Endometrium (tissue), 2 donors: ENCODE data around the gene WAPL.
"Not testable (repeated sequence)": the region's sequence is repeated elsewhere in the genome, so short reads cannot be mapped to it uniquely, and the experiment has no call there.

ENCODE experiments used
- FAIRE-seq: peaks from 2 replicates; lab custom pipeline; 2012; peaks lifted over from hg19 to GRCh38; lab: Jason Lieb, UNC
- donor health status: control.
- donor health status: control.

Gene WAPL, protein sequence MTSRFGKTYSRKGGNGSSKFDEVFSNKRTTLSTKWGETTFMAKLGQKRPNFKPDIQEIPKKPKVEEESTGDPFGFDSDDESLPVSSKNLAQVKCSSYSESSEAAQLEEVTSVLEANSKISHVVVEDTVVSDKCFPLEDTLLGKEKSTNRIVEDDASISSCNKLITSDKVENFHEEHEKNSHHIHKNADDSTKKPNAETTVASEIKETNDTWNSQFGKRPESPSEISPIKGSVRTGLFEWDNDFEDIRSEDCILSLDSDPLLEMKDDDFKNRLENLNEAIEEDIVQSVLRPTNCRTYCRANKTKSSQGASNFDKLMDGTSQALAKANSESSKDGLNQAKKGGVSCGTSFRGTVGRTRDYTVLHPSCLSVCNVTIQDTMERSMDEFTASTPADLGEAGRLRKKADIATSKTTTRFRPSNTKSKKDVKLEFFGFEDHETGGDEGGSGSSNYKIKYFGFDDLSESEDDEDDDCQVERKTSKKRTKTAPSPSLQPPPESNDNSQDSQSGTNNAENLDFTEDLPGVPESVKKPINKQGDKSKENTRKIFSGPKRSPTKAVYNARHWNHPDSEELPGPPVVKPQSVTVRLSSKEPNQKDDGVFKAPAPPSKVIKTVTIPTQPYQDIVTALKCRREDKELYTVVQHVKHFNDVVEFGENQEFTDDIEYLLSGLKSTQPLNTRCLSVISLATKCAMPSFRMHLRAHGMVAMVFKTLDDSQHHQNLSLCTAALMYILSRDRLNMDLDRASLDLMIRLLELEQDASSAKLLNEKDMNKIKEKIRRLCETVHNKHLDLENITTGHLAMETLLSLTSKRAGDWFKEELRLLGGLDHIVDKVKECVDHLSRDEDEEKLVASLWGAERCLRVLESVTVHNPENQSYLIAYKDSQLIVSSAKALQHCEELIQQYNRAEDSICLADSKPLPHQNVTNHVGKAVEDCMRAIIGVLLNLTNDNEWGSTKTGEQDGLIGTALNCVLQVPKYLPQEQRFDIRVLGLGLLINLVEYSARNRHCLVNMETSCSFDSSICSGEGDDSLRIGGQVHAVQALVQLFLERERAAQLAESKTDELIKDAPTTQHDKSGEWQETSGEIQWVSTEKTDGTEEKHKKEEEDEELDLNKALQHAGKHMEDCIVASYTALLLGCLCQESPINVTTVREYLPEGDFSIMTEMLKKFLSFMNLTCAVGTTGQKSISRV (N-terminal part only)

DNA sequence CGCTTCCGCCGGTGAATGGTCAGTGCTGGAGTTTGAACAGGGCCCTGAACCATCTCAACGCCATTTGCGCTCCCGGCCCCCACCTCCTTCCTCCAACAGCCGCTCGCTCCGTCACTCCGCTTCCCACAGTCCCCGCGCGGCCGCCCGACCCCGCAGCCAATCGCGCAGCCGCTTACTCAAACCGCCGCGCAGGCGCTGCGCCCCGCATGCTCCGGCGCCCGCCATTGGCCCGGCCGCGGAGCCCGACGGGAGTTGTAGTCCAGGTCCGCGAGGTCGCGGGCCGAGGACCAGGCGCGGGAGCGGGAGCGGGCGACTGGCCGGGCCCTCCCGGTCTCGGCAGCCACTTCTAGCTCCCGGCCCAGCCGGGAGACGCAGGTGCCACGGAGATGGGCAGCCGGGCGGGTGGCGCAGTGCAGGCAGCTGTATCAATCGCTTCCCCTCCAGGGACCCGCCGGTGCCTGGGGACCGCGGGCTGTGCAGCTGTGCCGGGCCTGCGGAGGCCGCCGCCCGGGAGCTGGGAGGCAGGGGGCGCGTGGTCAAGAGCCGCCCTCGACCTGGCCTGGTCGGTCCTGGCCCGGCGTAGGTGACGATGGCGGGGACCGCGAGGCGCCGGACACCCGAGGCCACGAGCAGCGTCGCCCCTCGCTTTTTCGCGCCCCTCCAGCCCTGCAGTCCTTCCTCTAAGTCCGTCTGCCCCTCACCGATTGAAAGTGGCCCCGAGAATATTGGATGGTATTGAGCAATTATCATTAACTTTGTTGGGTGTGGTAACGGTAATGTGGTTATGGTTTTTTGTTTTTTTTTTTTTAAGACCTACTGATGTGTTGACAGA is at the start of gene WAPL:
WAPL (minus strand) TSS at position 115 of the 832 bp plus-strand sequence. CDS start 3,723 bp downstream, outside the sequence.
- FAIRE-seq: no peak

DNA sequence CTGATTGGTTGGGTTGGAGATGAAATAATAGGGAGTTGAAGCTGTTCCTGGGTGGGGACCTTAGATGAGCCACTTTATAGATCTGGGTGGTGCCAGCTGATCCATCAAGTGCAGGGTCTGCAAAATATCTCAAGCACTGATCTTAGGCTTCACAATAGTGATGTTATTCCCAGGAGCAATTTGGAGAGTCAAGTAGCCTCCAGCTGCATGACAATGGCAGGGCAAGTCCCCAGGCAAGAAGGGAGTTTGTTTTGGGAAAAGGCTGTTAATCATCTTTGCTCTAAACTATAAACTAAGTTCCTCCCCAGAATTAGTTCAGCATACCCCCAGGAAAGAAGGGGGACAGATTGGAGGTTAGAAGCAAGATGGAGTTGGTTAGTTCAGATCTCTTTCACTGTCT is 47.7 kb upstream of the WAPL start:
- no peak for FAIRE-seq

DNA sequence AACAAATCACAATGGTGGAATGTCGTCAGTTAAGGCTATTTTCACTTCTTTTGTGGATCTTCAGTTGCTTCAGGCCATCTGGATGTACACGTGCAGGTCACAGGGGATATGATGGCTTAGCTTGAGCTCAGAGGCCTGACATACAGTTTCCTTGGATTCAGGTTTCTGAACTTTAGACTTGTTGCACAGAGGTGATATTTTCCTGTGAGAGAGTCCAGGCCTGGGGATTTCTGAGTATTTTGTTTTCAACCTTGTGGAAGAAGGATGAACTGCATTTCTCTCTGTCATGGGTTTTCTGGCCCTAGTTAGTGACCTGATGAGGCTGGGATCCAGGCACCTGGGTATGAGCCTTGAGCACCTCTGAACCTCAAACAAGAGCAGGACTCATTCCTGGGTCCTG is 44.9 kb upstream of the WAPL start:
- not testable (repeated sequence) for FAIRE-seq

DNA sequence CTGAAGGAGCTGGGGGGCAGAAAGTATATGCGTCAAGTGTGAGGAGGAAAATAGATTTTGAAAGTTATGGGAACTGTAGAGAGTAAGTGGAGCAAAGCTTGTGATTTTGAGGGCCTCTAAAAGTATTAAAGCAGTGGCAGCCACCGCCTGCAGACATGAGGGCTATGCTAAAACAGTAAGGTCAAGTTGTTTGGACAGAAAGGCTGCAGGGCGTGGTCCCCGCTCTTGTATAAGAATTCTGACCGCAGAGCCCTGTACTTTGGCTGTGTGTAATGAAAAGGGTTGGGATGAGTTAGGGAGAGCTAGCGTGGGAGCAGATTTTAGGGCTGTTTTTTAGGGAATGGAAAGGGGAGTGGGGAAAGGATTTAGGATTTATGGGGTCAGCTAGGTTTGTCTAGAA is 41.7 kb upstream of the WAPL start:
- not testable (repeated sequence) for FAIRE-seq

DNA sequence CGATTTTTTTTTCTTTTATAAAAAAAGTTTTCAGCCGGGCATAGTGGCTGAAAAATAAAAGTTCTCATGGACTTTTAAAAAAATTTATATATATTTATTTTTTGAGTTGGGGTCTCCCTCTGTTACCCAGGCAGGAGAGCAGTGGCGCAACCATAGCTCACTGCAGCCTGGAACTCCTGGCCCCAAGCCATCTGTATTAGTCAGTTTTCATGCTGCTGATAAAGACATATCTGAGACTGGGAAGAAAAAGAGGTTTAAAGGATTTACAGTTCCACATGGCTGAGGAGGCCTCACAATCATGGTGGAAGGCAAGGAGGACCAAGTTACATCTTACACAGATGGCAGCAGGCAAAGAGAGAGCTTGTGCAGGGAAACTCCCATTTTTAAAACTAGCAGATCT is 37.1 kb upstream of the WAPL start:
- FAIRE-seq: not testable (repeated sequence)

DNA sequence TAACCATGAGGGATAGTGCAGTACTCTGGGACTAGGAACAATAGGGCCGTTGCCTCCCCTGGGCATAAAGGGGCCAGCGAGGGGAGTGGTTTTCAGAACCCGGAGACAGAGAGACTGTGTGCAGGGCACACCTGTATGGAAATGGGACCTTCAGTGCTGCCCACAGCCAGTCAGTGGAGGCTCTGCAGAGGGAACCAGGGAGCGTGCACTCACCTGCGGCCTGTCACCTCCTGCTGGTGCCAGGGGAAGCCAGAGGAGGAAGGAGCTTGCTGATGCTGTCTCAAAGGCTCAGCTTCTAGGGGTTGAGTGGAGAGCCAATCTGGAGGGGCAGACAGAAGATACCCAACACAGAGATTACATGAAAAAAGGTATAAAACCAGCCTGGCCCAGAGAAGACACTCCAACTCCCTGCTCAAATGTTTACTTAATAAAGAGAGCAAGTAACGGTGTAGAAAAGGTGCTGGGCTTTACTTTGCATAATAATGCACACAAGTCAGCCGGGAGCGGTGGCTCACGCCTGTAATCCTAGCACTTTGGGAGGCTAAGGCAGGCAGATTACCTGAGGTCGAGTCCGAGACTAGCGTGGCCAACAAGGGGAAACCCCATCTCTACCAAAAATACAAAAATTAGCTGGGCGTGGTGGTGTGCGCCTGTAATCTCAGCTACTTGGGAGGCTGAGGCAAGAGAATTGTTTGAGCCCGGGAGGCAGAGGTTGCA is 35.5 kb upstream of the WAPL start:
- no peak for FAIRE-seq

DNA sequence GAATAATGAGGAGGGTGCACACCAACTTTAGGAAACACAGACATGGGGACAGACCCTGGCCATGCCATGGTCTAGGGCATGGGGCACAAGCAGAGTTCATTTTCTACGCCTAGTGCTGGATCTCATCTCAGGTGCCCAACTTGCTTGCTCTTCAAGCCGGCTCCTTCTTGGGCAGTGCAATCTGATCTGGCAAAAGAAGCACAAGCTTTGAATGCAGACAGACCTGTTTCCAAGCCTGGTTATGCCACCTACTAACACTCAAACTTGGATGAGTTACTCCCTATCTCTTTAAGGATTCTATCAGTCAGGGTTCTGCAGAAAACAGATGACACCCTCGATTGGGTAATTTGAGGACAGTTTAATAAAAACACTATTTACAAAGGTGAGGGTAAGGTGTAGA is 34.9 kb upstream of the WAPL start:
- FAIRE-seq: no peak

DNA sequence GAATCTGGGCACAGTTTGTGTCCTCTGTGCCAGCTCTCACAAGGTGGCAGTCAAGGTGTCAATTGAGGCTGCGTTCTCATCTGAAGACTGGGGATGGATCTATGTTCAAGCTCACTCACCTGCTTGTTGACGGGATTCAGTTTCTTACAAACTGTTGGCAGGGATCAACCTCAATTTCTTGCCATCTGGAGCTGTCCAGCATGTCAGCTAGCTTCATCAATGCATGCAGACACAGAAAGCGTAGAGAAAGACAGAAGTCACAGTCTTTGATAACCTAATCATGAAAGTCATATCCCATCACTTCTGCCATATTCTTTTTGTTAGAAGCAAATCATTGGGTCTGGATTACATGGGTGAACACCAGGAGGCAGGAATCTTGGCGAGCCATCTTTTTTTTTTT is 32.0 kb upstream of the WAPL start:
- FAIRE-seq: no peak

DNA sequence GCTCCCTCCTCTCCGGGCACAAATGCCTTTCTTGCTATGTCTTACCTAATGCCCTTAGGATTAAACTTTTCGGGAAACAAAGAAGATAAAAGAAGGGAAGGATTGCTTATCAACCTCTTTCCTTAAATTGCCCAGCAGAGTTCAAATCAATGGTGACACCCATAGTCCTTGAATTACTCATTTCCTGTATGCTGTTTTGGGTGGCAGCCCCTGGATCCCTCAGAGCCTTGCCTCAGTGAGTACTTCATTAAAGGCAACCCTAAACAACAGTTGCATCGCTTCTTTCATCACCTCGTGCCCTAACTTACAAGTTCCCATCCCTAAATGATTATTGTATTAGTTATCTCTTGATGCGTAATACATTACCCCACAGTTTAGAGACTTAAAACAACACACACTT is 31.6 kb upstream of the WAPL start:
- FAIRE-seq: no peak

DNA sequence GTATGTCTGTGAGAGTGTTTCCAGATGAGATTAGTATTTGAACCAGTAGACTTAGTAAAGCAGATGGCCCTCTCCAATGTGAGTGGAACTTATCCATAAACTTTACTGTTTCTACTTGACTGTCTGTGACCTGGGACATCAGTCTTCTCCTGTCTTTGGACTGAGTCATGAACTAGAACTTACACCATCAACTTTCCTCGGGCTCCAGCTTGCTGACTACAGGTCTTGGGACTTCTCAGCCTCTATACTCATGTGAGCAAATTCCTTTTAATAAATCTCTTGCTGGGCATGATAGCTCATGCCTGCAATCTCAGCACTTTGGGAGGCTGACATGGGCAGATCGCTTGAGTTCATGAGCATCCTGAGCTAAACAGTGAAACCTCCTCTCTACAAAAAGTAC is 25.7 kb upstream of the WAPL start:
- no peak for FAIRE-seq

DNA sequence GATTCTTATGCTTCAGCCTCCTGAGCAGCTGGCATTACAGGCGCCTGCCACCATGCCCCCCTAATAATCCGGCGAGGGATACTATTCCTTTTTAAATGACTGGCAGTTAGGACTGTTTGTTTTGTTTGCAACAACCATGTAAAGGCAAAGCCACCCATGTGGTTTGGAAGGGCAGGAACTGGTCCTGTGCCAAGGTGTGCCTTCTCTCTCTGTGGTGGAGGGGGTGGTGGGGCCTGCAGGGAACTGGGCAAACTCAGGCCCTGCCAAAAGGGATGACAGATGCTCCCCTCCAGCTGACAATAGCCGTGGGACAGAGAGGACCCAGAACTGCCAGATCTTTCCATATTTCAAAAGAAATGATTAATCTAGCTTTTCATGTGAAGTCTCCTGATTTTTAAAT is 23.5 kb upstream of the WAPL start:
- FAIRE-seq: no peak

DNA sequence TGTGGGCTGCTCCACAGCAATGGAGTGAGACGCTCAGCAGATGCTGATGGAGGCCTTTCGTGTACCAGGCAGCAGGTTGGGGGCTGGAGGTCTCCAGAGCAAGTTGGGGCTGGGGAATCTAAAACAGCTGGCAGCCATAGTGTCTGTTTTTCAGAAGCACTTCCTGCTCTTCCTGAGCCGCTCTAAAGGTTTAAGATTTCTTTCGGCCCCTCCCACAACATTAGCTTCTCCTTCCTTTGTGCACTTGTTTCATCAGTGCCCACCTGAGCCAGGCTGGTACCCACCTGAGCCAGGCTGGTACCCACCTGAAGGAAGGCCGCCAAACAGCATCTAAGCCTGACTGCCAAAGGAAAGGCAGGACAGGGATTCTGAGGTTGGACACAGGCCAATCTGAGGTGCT is 18.4 kb upstream of the WAPL start:
- FAIRE-seq: no peak

DNA sequence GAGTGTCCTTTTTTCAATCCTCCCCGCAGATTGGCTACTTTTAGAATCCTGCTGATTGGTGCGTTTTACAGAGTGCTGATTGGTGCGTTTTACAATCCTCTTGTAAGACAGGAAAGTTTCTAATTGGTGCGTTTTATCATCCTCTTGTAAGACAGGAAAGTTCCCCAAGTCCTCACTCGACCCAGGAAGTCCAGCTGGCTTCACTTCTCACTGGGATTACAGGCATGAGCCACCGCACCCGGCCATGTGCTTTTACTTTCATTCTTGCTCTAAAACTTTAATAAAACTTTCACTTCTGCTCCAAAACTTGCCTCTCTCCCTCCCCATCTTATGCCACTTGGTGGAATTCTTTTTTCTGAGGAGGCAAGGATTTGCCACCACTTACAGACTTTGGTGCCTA is 17.0 kb upstream of the WAPL start:
- no peak for FAIRE-seq

DNA sequence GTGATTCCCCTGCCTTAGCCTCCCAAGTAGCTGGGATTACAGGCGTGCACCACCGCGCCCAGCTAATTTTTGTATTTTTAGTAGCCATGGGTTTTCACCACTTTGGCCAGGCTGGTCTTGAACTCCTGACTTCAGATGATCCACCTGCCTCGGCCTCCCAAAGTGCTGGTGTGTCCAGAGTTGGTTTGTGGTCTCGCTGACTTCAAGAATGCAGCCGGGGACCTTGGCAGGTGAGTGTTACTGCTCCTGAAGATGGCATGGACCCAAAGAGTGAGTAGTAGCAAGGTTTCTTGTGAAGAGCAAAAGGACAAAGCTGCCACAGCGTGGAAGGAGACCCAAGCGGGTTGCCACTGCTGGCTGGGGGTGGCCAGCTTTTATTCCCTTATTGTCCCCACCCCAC is 16.4 kb upstream of the WAPL start:
- FAIRE-seq: not testable (repeated sequence)

DNA sequence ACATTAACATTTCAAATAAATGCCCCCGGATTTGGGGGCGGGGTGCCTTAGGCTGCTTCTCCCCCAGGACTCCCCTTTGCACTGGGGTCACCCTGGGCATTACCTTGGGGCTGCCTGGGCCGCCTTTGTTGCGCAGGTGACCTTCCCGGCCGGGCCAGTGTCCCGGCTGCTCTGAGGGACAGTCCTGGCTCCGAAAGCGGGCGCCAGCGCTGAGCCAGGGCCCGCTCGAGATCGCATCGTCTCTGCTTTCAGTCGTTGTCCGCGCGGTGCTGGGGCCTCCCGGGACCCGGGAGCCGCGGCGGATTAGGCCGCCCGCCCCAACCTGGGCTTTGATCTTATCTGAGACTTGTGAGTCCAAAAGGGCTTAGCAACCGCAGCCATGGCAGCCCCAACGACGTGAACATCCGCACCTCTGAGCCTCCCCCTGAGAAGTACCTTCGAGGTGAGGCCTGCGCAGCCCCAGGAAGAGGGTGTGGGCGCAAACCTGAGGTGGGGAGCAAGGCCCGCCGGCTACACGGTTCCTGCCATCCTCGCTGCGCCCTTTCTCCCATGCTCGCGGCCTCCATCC is 14.8 kb upstream of the WAPL start:
- no peak for FAIRE-seq

DNA sequence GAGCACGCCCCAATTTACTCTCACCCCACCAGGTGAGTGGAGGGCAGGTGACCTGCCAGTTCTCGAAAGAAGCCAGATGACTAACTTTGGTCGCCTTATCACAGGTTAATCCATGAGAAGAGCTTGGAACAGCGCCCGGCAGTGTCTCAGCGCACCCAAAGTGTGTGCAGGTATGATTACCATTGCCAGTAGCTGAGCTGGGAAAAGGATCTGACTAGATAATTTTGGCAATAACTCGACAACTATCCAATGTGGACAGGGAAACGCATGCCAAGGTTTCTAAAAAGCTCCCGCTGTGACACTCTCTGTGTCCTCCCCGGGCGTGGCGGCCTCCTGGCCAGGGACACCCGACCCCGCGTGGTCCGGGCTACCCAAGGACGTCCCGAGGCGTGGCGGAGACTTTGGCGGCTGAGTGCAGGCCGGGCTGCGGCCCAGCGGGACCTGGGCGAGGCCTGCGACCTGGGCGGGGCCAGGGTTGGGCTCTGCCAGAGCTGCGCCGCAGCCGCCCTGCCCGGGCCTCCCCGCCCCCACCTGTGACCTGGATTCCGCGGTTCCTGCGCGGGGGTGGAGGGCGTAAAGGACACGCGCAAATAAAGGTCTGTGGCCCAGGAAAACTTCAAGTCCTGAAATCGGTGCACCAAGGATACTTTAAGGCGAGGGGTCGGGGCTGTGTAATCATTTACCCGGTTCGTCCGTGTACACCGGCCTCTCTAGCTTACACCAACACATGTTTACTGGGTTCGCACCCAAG is 13.7 kb upstream of the WAPL start:
- no peak for FAIRE-seq

DNA sequence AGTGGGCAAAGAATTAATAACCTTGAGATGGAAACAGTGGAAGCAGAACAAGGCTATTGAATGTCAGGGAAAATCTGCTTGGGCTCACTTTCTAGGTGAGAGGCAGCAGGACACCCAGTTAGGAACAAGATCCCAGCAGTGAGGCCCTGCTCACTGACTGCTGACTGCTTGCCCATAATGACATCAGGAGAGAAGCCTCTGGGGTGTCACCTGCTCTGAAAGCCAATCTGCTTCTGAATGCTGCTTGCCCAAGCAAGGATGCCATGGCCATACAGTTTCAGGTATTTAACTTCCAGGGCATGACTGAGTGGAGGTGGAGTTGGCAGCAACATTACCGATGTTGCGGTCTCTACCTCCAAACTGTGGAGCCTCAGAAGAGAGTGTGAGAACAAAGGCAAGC is 11.7 kb upstream of the WAPL start:
- no peak for FAIRE-seq

DNA sequence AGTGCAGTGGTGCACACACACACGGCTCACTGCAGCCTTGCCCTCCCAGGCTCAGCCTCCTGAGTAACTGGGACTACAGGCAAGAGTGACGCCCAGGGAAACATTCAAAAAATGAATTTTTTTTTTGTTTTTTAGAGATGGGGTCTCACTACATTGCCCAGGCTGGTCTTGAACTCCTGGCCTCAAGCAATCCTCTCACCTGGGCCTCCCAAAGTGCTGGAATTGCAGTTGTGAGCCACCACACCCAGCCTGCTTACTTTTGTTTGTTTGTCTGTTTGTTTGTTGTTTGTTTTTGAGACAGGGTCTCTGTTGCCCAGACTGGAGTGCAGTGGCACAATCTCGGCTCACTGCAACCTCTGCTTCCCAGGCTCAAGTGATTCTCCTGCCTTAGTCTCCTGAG is 7.1 kb upstream of the WAPL start:
- not testable (repeated sequence) for FAIRE-seq

DNA sequence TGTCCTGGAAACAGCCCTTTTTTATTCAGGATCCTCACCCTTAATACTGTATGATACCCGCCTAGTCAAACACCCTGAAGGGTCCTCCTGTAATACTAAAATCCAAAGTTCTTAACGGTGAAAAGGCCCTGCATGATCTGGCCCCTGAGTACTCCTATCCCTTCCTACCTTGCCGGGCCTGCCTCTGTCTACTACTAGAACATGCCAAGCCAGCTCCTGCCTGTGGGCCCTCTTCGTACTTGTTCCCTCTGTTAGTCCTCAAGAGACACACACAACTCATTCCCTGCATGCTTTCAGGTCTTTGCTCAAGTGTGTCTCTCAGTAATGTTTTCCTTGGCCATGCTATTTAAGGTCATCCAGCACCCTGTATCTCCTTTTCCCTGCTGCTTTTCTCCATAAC is 5.0 kb upstream of the WAPL start:
- no peak for FAIRE-seq

DNA sequence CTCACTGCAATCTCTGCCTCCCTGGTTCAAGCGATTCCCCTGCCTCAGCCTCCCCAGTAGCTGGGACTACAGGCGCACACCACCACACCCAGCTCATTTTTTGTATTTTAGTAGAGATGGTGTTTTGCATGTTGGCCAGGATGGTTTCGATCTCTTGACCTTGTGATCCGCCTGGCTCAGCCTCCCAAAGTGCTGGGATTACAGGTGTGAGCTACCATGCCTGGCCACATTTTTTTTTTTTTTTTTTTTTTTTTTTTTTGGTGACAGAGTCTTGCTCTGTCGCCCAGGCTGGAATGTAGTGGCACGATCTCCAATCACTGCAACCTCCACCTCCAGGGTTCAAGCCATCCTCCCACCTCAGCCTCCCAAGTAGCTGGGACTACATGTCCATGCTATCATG is 4.1 kb upstream of the WAPL start:
- not testable (repeated sequence) for FAIRE-seq
